Mesothelial cell of epicardium (in vitro differentiated cells): ENCODE measurements around the gene PTPN13. TPM values are rescaled to one million over a fixed set of nuclear protein-coding genes. Genes with fewer than 3 reads are reported as not detected.

Source experiments
- DNase-seq, 2 experiments: peaks; one replicate each; pipeline ENCODE4 v3.0.0; 2021; ENCODE audit warnings: low spot score in 2 of 2; ENCODE audit not compliant: unreplicated experiment in 2 of 2
- H3K27ac Mint-ChIP-seq: 2 replicates; pipeline ENCODE4 v1.8.0; 2021; ENCODE audit warnings: mixed read lengths
- H3K27me3 Mint-ChIP-seq: 2 replicates; pipeline ENCODE4 v1.8.0; 2021; ENCODE audit warnings: low read depth, mixed read lengths
- H3K36me3 Mint-ChIP-seq: 2 replicates; pipeline ENCODE4 v1.8.0; 2021; ENCODE audit warnings: mixed read lengths
- H3K4me1 Mint-ChIP-seq: 2 replicates; pipeline ENCODE4 v1.8.0; 2021; ENCODE audit warnings: mixed read lengths
- H3K4me3 Mint-ChIP-seq: 2 replicates; pipeline ENCODE4 v1.8.0; 2021; ENCODE audit warnings: mild to moderate bottlenecking, moderate library complexity, mixed read lengths
- H3K9me3 Mint-ChIP-seq: 2 replicates; pipeline ENCODE4 v1.8.0; 2021; ENCODE audit warnings: mixed read lengths
- CTCF ChIP-seq: fragments of 200-600 bp; sonication (generic); IDR thresholded peaks from one replicate; pipeline ENCODE4 v1.5.0; 2021; ENCODE audit warnings: antibody characterized with exemption; ENCODE audit not compliant: unreplicated experiment
- total RNA-seq: library from RNA; stranded (reverse); gene quantifications from 3 replicates; pipeline ENCODE4 v1.2.1, GENCODE V29; 2021

The PTPN13 gene
- total RNA-seq, 1 donor from 2014 or later = 45.4 TPM

DNA sequence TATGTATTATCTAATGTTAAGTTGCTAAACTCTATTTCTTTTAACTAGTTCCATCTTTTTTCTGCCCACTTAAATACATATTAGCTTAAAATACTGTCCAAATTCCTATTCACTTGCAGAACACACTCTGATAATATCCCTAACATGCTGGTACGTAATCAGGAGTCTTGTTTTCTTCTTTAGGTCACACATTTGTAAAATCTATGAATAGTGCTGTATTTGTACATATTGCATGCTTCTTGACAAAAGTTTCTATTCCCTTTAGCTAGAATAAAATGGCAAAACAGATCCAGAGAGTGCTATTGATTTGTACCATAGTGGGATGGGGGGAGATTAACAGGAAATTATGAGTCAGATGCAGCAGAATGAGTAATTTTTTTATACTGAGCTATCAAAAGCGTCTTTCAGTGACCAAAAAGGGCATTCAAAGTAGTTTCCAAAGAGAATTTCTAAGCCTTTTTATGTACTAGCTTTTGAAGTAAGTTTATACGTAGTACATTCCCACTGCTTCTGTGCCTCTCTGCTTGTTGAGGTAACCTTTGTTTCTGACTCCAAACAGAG is 126.5 kb downstream of the PTPN13 start:
- peaks cover 49% of the 10 kb centered on the region for H3K36me3 Mint-ChIP-seq

DNA sequence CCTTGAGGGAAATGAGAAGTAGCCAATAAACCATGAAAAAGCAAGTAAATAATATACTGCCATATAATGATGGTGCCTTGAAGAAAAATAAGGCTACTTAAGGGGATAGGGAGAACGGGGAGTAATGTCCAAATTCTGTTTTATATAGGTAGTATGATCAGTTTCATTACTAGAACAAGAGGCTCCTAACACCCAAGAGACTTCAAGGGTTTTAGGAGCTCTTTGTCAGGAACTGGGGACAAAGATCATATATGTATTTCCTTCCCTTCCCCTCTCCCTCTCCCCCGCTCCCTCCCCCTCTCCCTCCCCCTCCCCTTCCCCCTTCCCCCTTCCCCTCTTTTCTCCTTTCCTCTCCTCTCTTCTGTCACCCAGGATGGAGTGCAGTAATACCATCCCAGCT is 127.3 kb downstream of the PTPN13 start:
- Mint-ChIP-seq H3K4me3 (no peak overlapping the region), H3K27ac (no peak overlapping the region), H3K9me3 (peaks cover 22% of the 10 kb centered on the region), H3K36me3 (peaks cover 56% of the 10 kb centered on the region), H3K27me3 (no peaks in the 10 kb centered on the region), H3K4me1 (no peaks in the 10 kb centered on the region)
- no peak for TF ChIP-seq CTCF
- DNase-seq = no peak

More for the DNA sequence above, 126.5 kb downstream of the PTPN13 start:
- DNase-seq = no peak
- Mint-ChIP-seq H3K4me1 (no peaks in the 10 kb centered on the region), H3K27me3 (no peaks in the 10 kb centered on the region), H3K27ac (no peak overlapping the region), H3K4me3 (no peak overlapping the region), H3K9me3 (peaks cover 14% of the 10 kb centered on the region)
- no peak for TF ChIP-seq CTCF

GRCh38 chr4:86730310-86730709 is 136.2 kb downstream of the PTPN13 start:
- no peak for DNase-seq
- H3K4me1 Mint-ChIP-seq = no peaks in the 10 kb centered on the region
- peaks cover 60% of the 10 kb centered on the region for H3K36me3 Mint-ChIP-seq

DNA sequence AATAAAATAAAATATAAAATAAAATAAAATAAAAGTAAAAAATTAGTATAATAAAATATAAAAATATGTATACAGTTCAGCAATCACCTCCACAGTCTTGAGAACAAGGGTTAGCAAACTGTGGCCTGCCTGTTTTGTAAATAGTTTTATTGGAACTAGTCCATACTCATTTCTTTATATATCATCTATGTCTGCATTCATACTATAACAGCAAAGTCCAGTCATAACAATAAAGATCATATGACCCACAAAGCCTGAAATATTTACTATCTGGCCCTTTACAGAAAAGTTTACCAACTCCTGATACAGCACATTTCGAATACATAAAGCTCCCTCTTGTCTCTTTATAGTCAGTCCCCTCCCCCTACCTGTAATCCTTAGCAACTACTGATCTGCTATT is 143.1 kb downstream of the PTPN13 start:
- DNase-seq = no peak
- peaks cover 31% of the 10 kb centered on the region for H3K9me3 Mint-ChIP-seq
- TF ChIP-seq CTCF = no peak
- no peaks in the 10 kb centered on the region for H3K27me3 Mint-ChIP-seq
- peaks cover 56% of the 10 kb centered on the region for H3K36me3 Mint-ChIP-seq
- H3K27ac Mint-ChIP-seq = no peak overlapping the region
- no peaks in the 10 kb centered on the region for H3K4me1 Mint-ChIP-seq
- no peak overlapping the region for H3K4me3 Mint-ChIP-seq

More at GRCh38 chr4:86730310-86730709, 136.2 kb downstream of the PTPN13 start:
- Mint-ChIP-seq H3K27ac (no peak overlapping the region), H3K4me3 (no peak overlapping the region), H3K9me3 (peaks cover 33% of the 10 kb centered on the region), H3K27me3 (no peaks in the 10 kb centered on the region)
- TF ChIP-seq CTCF = no peak

DNA sequence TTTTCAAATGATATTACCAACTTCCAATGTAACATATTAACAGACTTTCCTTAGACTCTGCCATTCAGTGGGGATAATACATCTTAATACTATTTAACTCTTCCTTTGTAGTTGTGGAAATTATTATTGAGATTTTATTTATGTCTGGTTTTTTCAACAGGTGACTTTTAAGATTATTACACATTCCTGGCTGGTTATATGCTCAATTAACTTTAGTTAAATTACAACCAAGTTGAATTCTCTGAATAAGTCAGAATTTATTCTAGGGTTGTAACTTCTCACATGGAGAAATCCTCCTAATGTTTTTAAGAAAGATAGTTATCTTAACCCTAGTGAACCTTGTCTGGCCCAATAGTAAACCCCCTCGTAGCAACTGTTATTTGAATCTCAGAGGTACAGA is 147.7 kb downstream of the PTPN13 start:
- Mint-ChIP-seq H3K27me3 (no peaks in the 10 kb centered on the region), H3K36me3 (peaks cover 60% of the 10 kb centered on the region), H3K4me1 (no peaks in the 10 kb centered on the region), H3K4me3 (no peak overlapping the region), H3K27ac (no peak overlapping the region), H3K9me3 (peaks cover 31% of the 10 kb centered on the region)
- no peak for TF ChIP-seq CTCF
- no peak for DNase-seq

DNA sequence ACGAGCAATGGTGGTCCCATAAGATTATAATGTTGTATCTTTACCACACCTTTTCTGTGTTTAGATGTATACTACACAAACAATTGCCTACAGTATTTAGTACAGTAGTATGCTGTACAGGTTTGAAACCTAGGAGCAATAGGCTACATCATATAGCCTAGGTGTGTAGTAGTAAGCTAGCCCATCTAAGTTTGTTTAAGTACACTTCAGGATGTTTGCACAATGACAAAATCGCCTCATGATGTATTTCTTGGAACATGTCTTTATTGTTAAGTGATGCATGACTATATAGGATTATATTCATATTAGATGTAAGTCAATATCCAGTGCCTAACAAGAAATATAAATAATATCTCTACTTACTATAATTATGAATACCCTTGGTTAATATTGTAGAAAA is 150.5 kb downstream of the PTPN13 start:
- H3K4me3 Mint-ChIP-seq = no peak overlapping the region
- no peak overlapping the region for H3K27ac Mint-ChIP-seq
- H3K36me3 Mint-ChIP-seq = peaks cover 45% of the 10 kb centered on the region
- H3K9me3 Mint-ChIP-seq = peaks cover 17% of the 10 kb centered on the region
- no peak for TF ChIP-seq CTCF
- no peaks in the 10 kb centered on the region for H3K27me3 Mint-ChIP-seq
- no peak for DNase-seq
- H3K4me1 Mint-ChIP-seq = no peaks in the 10 kb centered on the region
